ENCODE results near the gene TICAM2.

DNA sequence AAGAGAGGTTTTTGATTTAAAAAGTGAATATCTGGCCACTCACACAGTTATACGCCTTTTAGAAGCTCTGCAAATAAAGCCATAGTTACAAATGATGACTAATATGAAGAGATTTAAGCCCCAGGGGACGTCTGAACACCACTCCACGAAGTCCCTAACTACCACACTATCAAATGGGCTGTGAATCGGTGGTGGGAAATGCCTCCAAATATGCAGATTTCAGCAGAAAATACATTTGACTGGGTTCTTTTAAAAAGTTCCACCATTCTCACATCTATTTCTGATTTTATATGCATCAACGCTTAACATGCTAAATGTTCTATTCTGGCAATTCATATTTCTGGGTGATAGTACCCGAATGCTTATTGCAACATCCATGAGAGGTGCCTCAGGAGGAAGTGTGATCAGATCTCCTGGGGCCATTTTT, 22.5 kb downstream of the TICAM2 start:
- TF ChIP-seq, protein P1, sequence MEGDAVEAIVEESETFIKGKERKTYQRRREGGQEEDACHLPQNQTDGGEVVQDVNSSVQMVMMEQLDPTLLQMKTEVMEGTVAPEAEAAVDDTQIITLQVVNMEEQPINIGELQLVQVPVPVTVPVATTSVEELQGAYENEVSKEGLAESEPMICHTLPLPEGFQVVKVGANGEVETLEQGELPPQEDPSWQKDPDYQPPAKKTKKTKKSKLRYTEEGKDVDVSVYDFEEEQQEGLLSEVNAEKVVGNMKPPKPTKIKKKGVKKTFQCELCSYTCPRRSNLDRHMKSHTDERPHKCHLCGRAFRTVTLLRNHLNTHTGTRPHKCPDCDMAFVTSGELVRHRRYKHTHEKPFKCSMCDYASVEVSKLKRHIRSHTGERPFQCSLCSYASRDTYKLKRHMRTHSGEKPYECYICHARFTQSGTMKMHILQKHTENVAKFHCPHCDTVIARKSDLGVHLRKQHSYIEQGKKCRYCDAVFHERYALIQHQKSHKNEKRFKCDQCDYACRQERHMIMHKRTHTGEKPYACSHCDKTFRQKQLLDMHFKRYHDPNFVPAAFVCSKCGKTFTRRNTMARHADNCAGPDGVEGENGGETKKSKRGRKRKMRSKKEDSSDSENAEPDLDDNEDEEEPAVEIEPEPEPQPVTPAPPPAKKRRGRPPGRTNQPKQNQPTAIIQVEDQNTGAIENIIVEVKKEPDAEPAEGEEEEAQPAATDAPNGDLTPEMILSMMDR (IDR thresholded peaks at IDR 0.05; ENCODE audit: poor library complexity) = no peak
- no peak for TF ChIP-seq EZH2phosphoT487 (IDR thresholded peaks at IDR 0.05; ENCODE audit: low read depth, severe bottlenecking, unreplicated experiment)

All from hepatocyte (in vitro differentiated cells).